ENCODE results near the gene LRPAP1. TPM values are rescaled to one million over a fixed set of nuclear protein-coding genes. Genes with fewer than 3 reads are reported as not detected.

LRPAP1 gene
- total RNA-seq, 3 donors from 2014 or later = 104 to 204 (median 111) TPM

- intact Hi-C loops (cut with DNase I; ENCODE audit: low total_unique reads) = no loop called here
Observed at GRCh38 chr4:3532751-3533422, 665 bp upstream of the LRPAP1 start.

GRCh38 chr4:3531318-3531878, 824 bp downstream of the LRPAP1 start:
- TF ChIP-seq POLR2A (IDR thresholded peaks at IDR 0.05) (no peak), POLR2AphosphoS5 (IDR thresholded peaks at IDR 0.05) (no peak), CTCF (IDR thresholded peaks at IDR 0.05) (no peak)
- Histone ChIP-seq H3K27me3 (no peaks in the 10 kb centered on the region), H3K36me3 (no peaks in the 10 kb centered on the region), H3K9me3 (no peaks in the 10 kb centered on the region), H3K27ac (peak overlapping the region in 1 of 2 donors; percentile 74), H3K4me3 (peak overlapping the region; percentile 74 to 90 (median 77)), H3K4me1 (peaks cover 8 to 10% of the 10 kb centered on the region in 2 donors)
- DNase-seq (ENCODE audit: low spot score in 2 of 2) = no peak
- intact Hi-C loops (cut with DNase I; ENCODE audit: low total_unique reads) = no loop called here

More at GRCh38 chr4:3532751-3533422, 665 bp upstream of the LRPAP1 start:
- Histone ChIP-seq H3K9me3 (no peaks in the 10 kb centered on the region), H3K36me3 (no peaks in the 10 kb centered on the region), H3K4me3 (peak overlapping the region; percentile 74 to 90 (median 77)), H3K27me3 (no peaks in the 10 kb centered on the region), H3K4me1 (peaks cover 8 to 10% of the 10 kb centered on the region in 2 donors), H3K27ac (peak overlapping the region; percentile 8 to 74)
- DNase-seq (ENCODE audit: low spot score in 2 of 2) = no peak
- TF ChIP-seq POLR2AphosphoS5 (IDR thresholded peaks at IDR 0.05) (no peak), CTCF (IDR thresholded peaks at IDR 0.05) (no peak), POLR2A (IDR thresholded peaks at IDR 0.05) (no peak)

GRCh38 chr4:3530663-3531254, 1.5 kb downstream of the LRPAP1 start:
- Histone ChIP-seq H3K36me3 (no peaks in the 10 kb centered on the region), H3K4me1 (peaks cover 8 to 10% of the 10 kb centered on the region in 2 donors), H3K4me3 (peak overlapping the region; percentile 74 to 90 (median 77)), H3K9me3 (no peaks in the 10 kb centered on the region), H3K27me3 (no peaks in the 10 kb centered on the region), H3K27ac (no peak overlapping the region)
- TF ChIP-seq POLR2A (IDR thresholded peaks at IDR 0.05) (no peak), CTCF (IDR thresholded peaks at IDR 0.05) (no peak), POLR2AphosphoS5 (IDR thresholded peaks at IDR 0.05) (no peak)
- DNase-seq (ENCODE audit: low spot score in 2 of 2) = no peak
- intact Hi-C loops (cut with DNase I; ENCODE audit: low total_unique reads) = no loop called here

- H3K27me3 ChIP-seq = no peaks in the 10 kb centered on the region
- H3K4me1 ChIP-seq = peaks cover 8 to 10% of the 10 kb centered on the region in 2 donors
- TF ChIP-seq POLR2A (IDR thresholded peaks at IDR 0.05) (no peak), POLR2AphosphoS5 (IDR thresholded peaks at IDR 0.05) (no peak), CTCF (IDR thresholded peaks at IDR 0.05) (no peak)
- intact Hi-C loops (cut with DNase I; ENCODE audit: low total_unique reads) = no loop called here
- no peak overlapping the region for H3K27ac ChIP-seq
- DNase-seq (ENCODE audit: low spot score in 2 of 2) = no peak
- H3K4me3 ChIP-seq = peak overlapping the region in 1 of 3 donors; percentile 74
- H3K36me3 ChIP-seq = no peaks in the 10 kb centered on the region
- no peaks in the 10 kb centered on the region for H3K9me3 ChIP-seq
Observed at GRCh38 chr4:3530051-3530450, 2.2 kb downstream of the LRPAP1 start.

GRCh38 chr4:3529363-3529762, 2.9 kb downstream of the LRPAP1 start:
- peaks cover 2% of the 10 kb centered on the region for H3K36me3 ChIP-seq
- intact Hi-C loops (cut with DNase I; ENCODE audit: low total_unique reads) = no loop called here
- no peak overlapping the region for H3K4me3 ChIP-seq
- peaks cover 8 to 10% of the 10 kb centered on the region in 2 donors for H3K4me1 ChIP-seq
- DNase-seq (ENCODE audit: low spot score in 2 of 2) = no peak
- no peak for TF ChIP-seq POLR2A (IDR thresholded peaks at IDR 0.05)
- TF ChIP-seq CTCF (IDR thresholded peaks at IDR 0.05) = no peak
- TF ChIP-seq POLR2AphosphoS5 (IDR thresholded peaks at IDR 0.05) = no peak
- no peaks in the 10 kb centered on the region for H3K9me3 ChIP-seq
- no peak overlapping the region for H3K27ac ChIP-seq
- H3K27me3 ChIP-seq = no peaks in the 10 kb centered on the region
